ENCODE data around the gene PLA2G6.

- TF ChIP-seq HDAC2 (IDR thresholded peaks at IDR 0.05; ENCODE audit: borderline replicate concordance in 1 of 2, low read depth in 2 of 2, low read length in 2 of 2) = no peak
- TF ChIP-seq CTCF (IDR thresholded peaks at IDR 0.05; ENCODE audit: control extremely low read depth in 1 of 3, insufficient read depth in 1 of 3, low read depth in 1 of 3, low read length in 3 of 3) = no peak
- TF ChIP-seq BCL11A (IDR thresholded peaks at IDR 0.05; ENCODE audit: low read depth in 2 of 2, low read length in 2 of 2) = no peak
- no peak for TF ChIP-seq POLR2A (IDR thresholded peaks at IDR 0.05; ENCODE audit: control extremely low read depth in 1 of 2, low read depth in 2 of 2, low read length in 2 of 2)
- TF ChIP-seq ATF2 (IDR thresholded peaks at IDR 0.05; ENCODE audit: low read length) = no peak
- no peak for TF ChIP-seq ATF3 (IDR thresholded peaks at IDR 0.05; ENCODE audit: insufficient read depth, low read depth, low read length)
- TF ChIP-seq RFX5 (IDR thresholded peaks at IDR 0.05; ENCODE audit: borderline replicate concordance, low read depth, low read length) = no peak
- no peak for TF ChIP-seq RAD21 (IDR thresholded peaks at IDR 0.05 in 1 of 2, conservative IDR thresholded peaks at IDR 0.05 in 1 of 2; ENCODE audit: low read depth in 2 of 2, low read length in 2 of 2)
Observed at GRCh38 chr22:38081636-38081940, 100.0 kb downstream of the PLA2G6 start.
